ENCODE measurements around the gene DNHD1.
A peak's percentile ranks its signal among the peaks of the same experiment; 100 is the strongest.

DNHD1 gene

DNA sequence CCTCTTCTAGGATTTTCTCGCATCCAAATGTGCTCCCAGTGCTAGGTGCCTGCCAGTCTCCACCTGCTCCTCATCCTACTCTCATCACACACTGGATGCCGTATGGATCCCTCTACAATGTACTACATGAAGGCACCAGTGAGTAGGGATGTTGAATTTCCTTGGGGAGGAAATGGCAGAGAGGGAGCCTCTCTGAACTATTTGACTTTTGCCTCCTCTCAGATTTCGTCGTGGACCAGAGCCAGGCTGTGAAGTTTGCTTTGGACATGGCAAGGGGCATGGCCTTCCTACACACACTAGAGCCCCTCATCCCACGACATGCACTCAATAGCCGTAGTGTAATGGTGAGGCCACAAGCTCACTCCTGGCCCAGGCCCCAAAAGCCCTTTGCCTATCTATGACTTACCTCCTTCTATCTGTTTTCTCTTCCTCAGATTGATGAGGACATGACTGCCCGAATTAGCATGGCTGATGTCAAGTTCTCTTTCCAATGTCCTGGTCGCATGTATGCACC is 112.5 kb downstream of the DNHD1 start:
- TF ChIP-seq CTCF (conservative IDR thresholded peaks at IDR 0.05; ENCODE audit: control insufficient read depth, insufficient read depth, low read depth, low read length): no peak
- no peak overlapping the region for H3K4me3 ChIP-seq (ENCODE audit: control insufficient read depth, low read depth, low read length)
- DNase-seq (ENCODE audit: low read depth): no peak

DNA sequence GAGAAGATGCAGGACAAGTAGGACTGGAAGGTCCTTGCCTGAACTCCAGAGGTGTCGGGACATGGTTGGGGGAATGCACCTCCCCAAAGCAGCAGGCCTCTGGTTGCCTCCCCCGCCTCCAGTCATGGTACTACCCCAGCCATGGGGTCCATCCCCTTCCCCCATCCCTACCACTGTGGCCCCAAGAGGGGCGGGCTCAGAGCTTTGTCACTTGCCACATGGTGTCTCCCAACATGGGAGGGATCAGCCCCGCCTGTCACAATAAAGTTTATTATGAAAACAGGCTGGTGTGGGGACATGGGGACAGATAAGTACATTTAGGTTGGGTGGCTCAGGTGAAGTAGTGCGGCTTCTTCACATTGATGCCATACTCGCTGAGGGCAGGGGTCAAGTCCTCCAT is 113.5 kb downstream of the DNHD1 start:
- TF ChIP-seq CTCF (conservative IDR thresholded peaks at IDR 0.05; ENCODE audit: control insufficient read depth, insufficient read depth, low read depth, low read length): no peak
- peak overlapping the region; percentile 67 for H3K4me3 ChIP-seq (ENCODE audit: control insufficient read depth, low read depth, low read length)
- DNase-seq (ENCODE audit: low read depth): no peak

DNA sequence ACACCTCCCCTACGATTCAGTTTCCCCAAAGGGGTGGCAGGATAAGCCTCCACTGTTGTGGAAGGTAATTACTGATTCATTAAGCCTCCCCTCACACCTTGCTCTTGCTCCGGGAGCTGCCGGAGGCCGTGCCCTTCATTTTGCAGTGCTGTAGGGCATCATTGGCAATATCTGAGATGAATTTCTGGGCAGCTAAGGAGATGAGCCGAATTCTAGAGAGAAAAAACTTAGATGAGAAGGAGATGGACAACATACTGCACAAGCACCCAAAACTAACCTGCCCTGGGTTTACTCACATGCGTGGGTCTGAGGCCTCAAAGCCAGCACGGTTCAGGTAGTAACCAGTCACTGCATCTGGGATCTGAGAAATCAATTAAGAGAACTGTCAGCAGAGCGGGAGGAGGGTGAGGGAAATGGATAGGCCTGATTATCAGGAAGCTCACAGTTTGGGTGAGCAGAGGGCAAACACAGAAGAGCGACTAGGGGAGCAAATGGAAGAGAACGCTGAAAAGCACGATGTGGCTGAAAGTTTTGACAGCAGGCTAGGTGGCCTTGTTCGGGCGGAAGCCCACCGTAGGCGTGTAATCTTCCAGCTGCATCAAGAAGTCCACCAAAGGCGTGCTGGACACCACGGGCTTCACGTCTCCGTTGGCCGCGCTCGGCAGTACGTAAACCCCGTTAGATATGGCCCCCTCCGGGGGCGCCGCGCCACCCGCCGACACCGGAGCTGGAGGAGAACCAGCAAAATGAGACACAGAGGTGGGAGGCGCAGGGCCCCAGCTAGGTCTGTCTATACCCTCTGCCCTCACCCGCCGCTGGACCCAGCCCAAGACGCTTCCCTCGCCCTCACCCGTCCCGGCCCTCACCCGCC is 114.2 kb downstream of the DNHD1 start:
- H3K4me3 ChIP-seq (ENCODE audit: control insufficient read depth, low read depth, low read length): peak overlapping the region; percentile 67
- TF ChIP-seq CTCF (conservative IDR thresholded peaks at IDR 0.05; ENCODE audit: control insufficient read depth, insufficient read depth, low read depth, low read length): no peak
- DNase-seq (ENCODE audit: low read depth): peak; percentile 20

- no peak for DNase-seq (ENCODE audit: low read depth)
- peak overlapping the region; percentile 67 for H3K4me3 ChIP-seq (ENCODE audit: control insufficient read depth, low read depth, low read length)
- TF ChIP-seq CTCF (conservative IDR thresholded peaks at IDR 0.05; ENCODE audit: control insufficient read depth, insufficient read depth, low read depth, low read length): no peak
These were observed 114.8 kb downstream of the DNHD1 start for GRCh38 chr11:6611963-6612212.

DNA sequence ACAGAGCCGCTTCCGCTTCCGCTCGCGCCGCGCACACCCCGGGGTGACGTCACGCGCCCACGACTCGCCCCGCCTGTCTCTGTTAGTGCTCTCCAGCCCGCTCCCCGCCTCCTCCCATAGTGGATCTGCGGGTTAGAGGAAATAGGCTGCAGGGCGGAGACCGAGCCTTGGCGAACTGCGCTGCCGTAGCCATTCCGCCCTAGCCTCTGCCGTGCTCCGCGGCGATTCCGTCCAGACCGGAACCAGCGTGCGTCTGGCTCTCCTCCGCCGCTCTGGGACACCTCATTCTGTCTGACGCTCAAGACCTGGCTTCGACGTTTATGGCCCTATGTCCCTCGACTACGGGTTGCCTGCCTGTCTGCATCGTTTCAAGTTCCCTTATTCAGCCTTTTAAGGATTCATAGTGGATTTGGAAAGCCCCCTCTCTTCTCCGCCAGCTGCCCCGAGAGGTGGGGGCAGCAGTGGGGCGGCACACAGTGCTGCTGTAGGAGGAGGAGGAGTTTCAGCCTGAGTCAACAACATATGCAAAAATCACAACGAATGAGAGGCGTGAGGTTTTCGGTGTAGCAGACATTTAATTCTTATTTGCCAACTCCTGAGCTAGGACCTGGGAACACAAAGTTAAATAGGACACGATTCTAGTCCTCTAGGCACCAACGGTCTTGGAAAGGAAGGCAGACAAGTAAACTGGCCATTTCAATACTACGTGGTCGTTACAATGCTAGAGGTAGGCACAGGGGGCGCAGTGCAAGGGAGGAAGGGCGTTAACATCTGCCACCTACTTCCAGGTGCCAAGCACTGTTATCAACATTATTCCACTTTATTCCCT is 115.3 kb downstream of the DNHD1 start, which contains the start of gene TAF10:
Gene TAF10, minus strand, starts transcription at position 4 of the 829 bp plus-strand sequence. CDS start 27 bp downstream, outside the sequence.
- peak; percentile 94 for DNase-seq (ENCODE audit: low read depth)
- peak; percentile 44 for TF ChIP-seq CTCF (conservative IDR thresholded peaks at IDR 0.05; ENCODE audit: control insufficient read depth, insufficient read depth, low read depth, low read length)
- H3K4me3 ChIP-seq (ENCODE audit: control insufficient read depth, low read depth, low read length): peak within 1 kb of the TSS; percentile 67

DNA sequence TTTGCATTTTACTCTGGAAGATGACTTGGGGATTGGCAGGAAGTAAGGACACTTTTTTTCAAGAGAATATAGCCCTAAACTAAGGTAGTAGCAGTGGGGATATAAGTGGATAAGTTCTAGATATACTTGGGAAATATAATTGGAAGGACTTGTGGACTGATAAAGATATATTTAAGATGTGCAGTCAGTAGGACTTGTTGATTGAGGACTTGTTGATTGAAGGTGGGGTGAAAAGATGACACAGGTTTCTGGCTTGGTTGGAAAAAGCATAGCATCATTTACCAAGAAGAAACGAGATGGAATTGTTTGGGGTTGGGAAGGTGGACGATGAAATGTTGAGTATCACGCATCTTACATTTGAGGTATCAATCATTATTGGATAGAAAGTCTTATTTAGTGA is 116.4 kb downstream of the DNHD1 start:
- no peak for DNase-seq (ENCODE audit: low read depth)
- no peak overlapping the region for H3K4me3 ChIP-seq (ENCODE audit: control insufficient read depth, low read depth, low read length)
- TF ChIP-seq CTCF (conservative IDR thresholded peaks at IDR 0.05; ENCODE audit: control insufficient read depth, insufficient read depth, low read depth, low read length): no peak

Data from fibroblast of mammary gland (primary cell).